ENCODE measurements around the gene TCF4.

- TF ChIP-seq, protein P1, sequence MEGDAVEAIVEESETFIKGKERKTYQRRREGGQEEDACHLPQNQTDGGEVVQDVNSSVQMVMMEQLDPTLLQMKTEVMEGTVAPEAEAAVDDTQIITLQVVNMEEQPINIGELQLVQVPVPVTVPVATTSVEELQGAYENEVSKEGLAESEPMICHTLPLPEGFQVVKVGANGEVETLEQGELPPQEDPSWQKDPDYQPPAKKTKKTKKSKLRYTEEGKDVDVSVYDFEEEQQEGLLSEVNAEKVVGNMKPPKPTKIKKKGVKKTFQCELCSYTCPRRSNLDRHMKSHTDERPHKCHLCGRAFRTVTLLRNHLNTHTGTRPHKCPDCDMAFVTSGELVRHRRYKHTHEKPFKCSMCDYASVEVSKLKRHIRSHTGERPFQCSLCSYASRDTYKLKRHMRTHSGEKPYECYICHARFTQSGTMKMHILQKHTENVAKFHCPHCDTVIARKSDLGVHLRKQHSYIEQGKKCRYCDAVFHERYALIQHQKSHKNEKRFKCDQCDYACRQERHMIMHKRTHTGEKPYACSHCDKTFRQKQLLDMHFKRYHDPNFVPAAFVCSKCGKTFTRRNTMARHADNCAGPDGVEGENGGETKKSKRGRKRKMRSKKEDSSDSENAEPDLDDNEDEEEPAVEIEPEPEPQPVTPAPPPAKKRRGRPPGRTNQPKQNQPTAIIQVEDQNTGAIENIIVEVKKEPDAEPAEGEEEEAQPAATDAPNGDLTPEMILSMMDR (conservative IDR thresholded peaks at IDR 0.05; ENCODE audit: low read depth in 2 of 2): no peak
- no peak for TF ChIP-seq EZH2 (IDR thresholded peaks at IDR 0.05; ENCODE audit: low read depth, unreplicated experiment)
- TF ChIP-seq CREB1 (CRISPR knock-in tag; IDR thresholded peaks at IDR 0.05; ENCODE audit: low read depth): no peak
- TF ChIP-seq POLR2AphosphoS5 (IDR thresholded peaks at IDR 0.05; ENCODE audit: low read depth): no peak
- no peak for TF ChIP-seq STAT1 (IDR thresholded peaks at IDR 0.05; ENCODE audit: unreplicated experiment)
Observed at GRCh38 chr18:55579501-55580270, 8.3 kb downstream of the TCF4 start.

Measured in GM23338 (cell line).